Astrocyte (in vitro differentiated cells and primary cell): ENCODE results near the gene PRR12.

ENCODE experiments used
- CTCF ChIP-seq: IDR thresholded peaks from 2 replicates; pipeline ENCODE4 v1.5.1; 2011; ENCODE audit warnings: low read depth, mild to moderate bottlenecking, inconsistent platforms, low read length, moderate library complexity; ENCODE audit not compliant: insufficient read depth
- EZH2 ChIP-seq: IDR thresholded peaks from 2 replicates; pipeline ENCODE4 v1.6.1; 2012; ENCODE audit warnings: mild to moderate bottlenecking, low read length, inconsistent platforms; ENCODE audit not compliant: insufficient read depth

GRCh38 chr19:49595819-49596404 lies 4.9 kb downstream of the PRR12 start:
- no peak for TF ChIP-seq CTCF
- TF ChIP-seq EZH2, result no peak
